NCI-H2227 (cell line): ENCODE data around the gene RBM42.
"Not testable (repeated sequence)": the region's sequence is repeated elsewhere in the genome, so short reads cannot be mapped to it uniquely, and the experiment has no call there.

Source experiments
- DNase-seq: peaks from one replicate; lab custom pipeline; 2025; ENCODE audit not compliant: unreplicated experiment; lab: John Stamatoyannopoulos, UW

Gene RBM42, protein sequence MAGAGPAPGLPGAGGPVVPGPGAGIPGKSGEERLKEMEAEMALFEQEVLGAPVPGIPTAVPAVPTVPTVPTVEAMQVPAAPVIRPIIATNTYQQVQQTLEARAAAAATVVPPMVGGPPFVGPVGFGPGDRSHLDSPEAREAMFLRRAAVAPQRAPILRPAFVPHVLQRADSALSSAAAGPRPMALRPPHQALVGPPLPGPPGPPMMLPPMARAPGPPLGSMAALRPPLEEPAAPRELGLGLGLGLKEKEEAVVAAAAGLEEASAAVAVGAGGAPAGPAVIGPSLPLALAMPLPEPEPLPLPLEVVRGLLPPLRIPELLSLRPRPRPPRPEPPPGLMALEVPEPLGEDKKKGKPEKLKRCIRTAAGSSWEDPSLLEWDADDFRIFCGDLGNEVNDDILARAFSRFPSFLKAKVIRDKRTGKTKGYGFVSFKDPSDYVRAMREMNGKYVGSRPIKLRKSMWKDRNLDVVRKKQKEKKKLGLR

GRCh38 chr19:35628565-35629331, at the start of gene RBM42:
RBM42 (plus strand) TSS chr19:35629036; CDS start chr19:35629154, 118 bp downstream.
- peak; percentile 100 for DNase-seq

- DNase-seq: no peak
These were observed 46.1 kb upstream of the RBM42 start for GRCh38 chr19:35582760-35583159.

DNA sequence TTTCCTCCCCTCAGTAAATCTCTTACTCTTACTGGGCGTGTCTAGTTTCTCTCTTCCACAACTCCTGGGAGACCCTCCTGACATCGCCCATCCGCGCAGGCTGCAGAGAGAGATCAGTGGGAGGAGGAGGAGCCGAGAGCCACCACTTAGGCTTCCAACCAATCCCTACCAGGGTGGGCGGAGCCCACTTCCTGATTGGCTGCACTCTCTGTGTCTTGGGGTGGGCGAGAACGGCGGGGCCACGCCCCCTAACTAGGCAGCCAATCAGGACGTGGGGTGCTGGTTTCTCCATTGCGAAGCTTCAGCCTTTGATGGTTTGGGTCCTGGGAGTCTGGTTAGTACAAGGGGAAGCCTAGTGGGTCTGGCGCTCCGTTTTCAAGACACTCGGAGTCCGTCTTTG, 43.0 kb upstream of the RBM42 start, which contains the start of gene PMIS2:
Gene PMIS2, plus strand, starts transcription at position 326 of the 400 bp plus-strand sequence. CDS start 87 bp downstream, outside the sequence.
- peak; percentile 73 for DNase-seq

GRCh38 chr19:35587321-35587720, 41.5 kb upstream of the RBM42 start:
- DNase-seq: no peak

- DNase-seq: no peak
These were observed 38.0 kb upstream of the RBM42 start for GRCh38 chr19:35590875-35591274.

GRCh38 chr19:35592226-35592625, 36.6 kb upstream of the RBM42 start:
- peak; percentile 75 for DNase-seq

DNA sequence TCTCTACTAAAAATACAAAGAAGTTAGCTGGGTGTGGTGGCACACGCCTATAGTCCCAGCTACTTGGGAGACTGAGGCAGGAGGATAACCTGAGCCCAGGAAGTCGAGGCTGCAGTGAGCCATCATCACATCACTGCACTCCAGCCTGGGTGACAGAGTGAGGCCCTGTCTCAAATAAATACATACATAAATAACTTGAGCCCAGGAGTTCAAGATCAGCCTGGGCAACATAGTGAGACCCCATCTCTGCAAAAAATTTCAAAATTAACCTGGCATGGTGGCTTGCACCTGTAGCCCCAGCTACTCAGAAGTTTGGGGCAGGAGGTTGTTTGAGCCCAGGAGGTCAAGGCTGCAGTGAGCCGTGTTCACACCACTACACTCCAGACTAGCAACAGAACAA, 33.8 kb upstream of the RBM42 start:
- DNase-seq: not testable (repeated sequence)

- no peak for DNase-seq
These were observed 32.9 kb upstream of the RBM42 start for GRCh38 chr19:35595928-35596327.

DNA sequence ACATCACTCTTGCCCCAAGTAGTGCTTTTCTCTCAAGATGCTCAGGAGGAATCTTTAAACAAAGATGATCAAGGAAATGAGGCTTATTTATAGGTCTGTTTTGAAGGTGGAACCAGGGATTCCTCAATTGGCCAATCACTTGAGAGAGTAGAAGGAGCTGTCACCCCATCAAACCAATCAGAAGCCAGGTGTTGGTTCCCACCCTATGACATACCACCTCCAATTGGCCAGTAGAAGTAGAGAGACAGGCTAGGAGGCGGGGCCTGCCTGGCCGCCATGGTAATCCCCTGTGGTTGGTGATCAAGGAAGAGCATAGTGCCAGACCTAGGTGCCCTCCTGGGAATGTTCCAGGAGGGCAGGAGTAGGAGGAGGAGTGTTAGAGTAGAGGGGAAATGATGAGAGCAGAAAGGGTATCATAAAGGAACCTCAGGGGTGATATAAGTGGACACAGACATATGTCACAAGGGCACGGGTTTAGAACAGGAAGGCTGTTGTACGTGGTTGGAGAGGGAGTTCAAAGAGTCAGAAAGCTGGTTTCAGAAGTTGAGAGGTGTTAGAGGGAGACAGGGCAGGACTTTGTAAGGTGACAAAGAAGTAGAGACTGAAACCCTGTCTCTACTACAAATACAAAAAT, 32.4 kb upstream of the RBM42 start:
- peak; percentile 55 for DNase-seq

- no peak for DNase-seq
These were observed 26.9 kb upstream of the RBM42 start for GRCh38 chr19:35601971-35602370.

DNA sequence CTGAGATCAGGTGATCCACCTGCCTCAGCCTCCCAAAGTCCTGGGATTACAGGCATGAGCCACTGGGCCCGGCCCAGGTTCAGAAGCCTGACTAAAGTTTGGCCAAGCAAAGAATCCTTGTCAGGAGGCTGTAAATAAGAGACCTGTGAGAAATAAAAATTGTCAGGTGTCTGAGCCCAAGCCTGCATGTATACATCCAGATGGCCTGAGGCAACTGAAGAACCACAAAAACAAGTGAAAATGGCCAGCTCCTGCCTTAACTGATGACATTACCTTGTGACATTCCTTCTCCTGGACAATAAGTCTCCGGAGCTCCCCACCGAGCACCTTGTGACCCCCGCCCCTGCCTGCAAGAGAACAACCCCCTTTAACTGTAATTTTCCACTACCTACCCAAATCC, 24.4 kb upstream of the RBM42 start:
- not testable (repeated sequence) for DNase-seq

- DNase-seq: not testable (repeated sequence)
These were observed 21.7 kb upstream of the RBM42 start for GRCh38 chr19:35607170-35607569.

DNA sequence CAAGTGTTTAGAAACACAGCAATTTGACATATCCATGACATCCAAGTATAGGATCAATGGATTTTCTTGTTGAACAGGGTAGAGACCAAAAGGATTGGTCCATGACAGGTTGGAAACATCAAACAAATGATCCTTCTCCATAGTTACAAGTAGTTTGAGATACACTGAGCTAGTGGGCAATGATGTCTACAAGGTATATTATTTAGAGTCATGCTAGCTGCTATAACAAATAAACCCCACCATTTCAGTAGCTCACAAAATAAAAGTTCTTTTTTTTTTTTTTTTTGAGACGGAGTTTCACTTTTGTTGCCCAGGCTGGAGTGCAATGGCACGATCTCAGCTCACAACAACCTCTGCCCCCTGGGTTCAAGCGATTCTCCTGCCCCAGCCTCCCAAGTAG, 21.2 kb upstream of the RBM42 start:
- DNase-seq: no peak

DNA sequence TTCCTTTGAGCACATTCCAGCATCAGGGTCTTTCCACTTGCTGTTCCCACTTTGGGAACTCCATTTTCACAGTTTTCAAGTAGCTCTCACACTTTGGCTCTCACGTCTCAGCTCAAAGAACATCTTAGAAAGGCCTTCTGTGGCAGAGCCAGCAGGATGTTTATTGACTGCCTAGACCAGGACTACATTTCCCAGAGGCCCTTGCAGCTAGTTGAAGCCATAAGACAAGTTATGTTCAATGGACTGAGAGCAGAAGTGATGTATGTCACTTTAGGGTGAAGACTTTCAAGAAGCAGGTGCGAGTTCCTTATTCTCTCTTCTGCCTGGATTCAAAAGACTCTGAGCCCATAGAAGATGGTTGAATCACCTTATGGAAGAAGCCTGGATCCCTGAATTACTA, 20.6 kb upstream of the RBM42 start:
- DNase-seq: no peak

DNA sequence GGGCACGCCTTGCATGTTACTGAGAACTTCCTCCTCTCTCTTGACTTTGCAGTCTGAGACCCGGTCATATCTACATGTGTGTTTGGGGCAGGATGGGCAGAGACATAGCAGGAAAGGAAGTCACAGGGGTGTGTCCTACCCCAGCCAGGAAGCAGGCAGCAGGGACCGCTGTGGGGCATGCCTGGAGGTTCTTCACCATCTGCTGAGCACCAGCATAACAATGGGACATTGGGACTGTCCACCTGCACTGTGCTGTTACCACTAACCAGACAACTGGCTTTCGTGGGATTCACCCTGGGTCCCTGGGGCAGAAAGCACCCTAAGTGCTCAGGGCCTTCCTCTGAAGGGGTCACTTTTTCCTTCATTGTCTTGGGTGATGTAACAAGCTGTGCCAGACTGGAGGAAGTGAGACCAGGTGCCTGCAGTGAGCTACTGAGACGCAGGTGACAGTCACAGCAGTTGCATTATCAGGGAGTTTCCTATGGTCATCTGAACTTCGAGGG, 18.9 kb upstream of the RBM42 start:
- no peak for DNase-seq

GRCh38 chr19:35612224-35612558, 16.6 kb upstream of the RBM42 start:
- DNase-seq: no peak

GRCh38 chr19:35612559-35613321, 16.1 kb upstream of the RBM42 start, which contains the start of gene HAUS5:
HAUS5 (plus strand) TSS chr19:35612735; CDS start chr19:35612795, 60 bp downstream.
- peak; percentile 100 for DNase-seq

- DNase-seq: no peak
These were observed 15.3 kb upstream of the RBM42 start for GRCh38 chr19:35613574-35613973.

GRCh38 chr19:35615036-35615435, 13.8 kb upstream of the RBM42 start:
- no peak for DNase-seq

DNA sequence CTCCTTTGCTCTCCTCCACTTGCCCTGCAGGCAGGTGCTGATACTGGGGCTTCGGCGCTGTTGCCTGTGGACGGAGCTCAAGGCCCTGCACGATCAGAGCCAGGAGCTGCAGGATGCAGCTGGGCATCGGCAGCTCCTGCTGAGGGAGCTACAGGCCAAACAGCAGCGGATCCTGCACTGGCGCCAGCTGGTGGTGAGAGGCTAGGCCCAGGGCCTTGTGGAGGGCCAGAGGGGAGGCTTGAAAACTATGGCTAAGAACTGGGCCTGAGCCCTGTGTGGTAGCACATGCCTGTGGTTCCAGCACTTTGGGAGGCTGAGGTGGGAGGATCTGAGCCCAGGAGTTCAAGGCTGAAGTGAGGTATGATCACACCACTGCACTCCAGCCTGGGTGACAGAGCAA, 10.0 kb upstream of the RBM42 start:
- no peak for DNase-seq
